K562 (cell line): ENCODE measurements around the gene NDUFA7. TPM values are rescaled to one million over a fixed set of nuclear protein-coding genes. Genes with fewer than 3 reads are reported as not detected.

Experiments
- ATAC-seq: fragments of 200-7000 bp; cut with Tn5 transposase; 3 replicates; pipeline ENCODE4 v1.9.1; 2020; ENCODE audit warnings: moderate library complexity
- BruUV-seq: library from RNA; stranded (reverse); fragments of 400-500 nt; replicated peaks from 2 replicates; lab custom pipeline; 2021; lab: Mats Ljungman, UMichigan
- CTCF ChIA-PET: fragments of 300-600 bp; formaldehyde crosslinking; extraction: SDS; loops from one replicate; lab custom pipeline; 2021; ENCODE audit warnings: low intra/inter-chr PET ratio; lab: Yijun Ruan, JAX
- POLR2A ChIA-PET: fragments of 300-600, 350-650 bp; sonication (Branson Sonifier 250); formaldehyde crosslinking; extraction: SDS; loops from one replicate; lab custom pipeline; 2021; ENCODE audit warnings: antibody characterized with exemption, inconsistent platforms; lab: Yijun Ruan, JAX
- DNase-seq, 4 experiments: peaks; one replicate each; pipeline versions ENCODE4 v3.0.0 to v3.0.0-alpha.2; 2011 to 2018; ENCODE audit warnings: low spot score in 3 of 4, mixed read lengths in 3 of 4; ENCODE audit errors: extremely low read depth in 1 of 4
- FAIRE-seq: peaks from 2 replicates; lab custom pipeline; 2011; peaks lifted over from hg19 to GRCh38; lab: Jason Lieb, UNC
- H2AFZ ChIP-seq: 2 replicates; pipeline ENCODE4 v1.6.0; 2011; ENCODE audit warnings: low read depth, low read length, control low read depth, inconsistent platforms
- H3K27ac ChIP-seq: fragments of 200-600 bp; 3 replicates; pipeline ENCODE4 v1.8.0; 2011; ENCODE audit warnings: low read depth, mild to moderate bottlenecking, control low read depth, inconsistent platforms, low read length, moderate library complexity, mixed read lengths; ENCODE audit errors: extremely low read depth
- H3K27me3 ChIP-seq, 2 experiments: fragments of 300-600 bp in 1 of 2; 2 replicates in 1 of 2; 3 replicates in 1 of 2; pipeline versions ENCODE4 v1.6.0 to v1.8.0; 2011; ENCODE audit warnings: inconsistent platforms in 2 of 2, low read length in 2 of 2, mild to moderate bottlenecking in 1 of 2, mixed read lengths in 1 of 2, moderate library complexity in 1 of 2; ENCODE audit not compliant: control insufficient read depth in 2 of 2, insufficient read depth in 2 of 2
- H3K36me3 ChIP-seq: fragments of 300-600 bp; 3 replicates; pipeline ENCODE4 v1.8.0; 2011; ENCODE audit warnings: mild to moderate bottlenecking, low read length, inconsistent platforms; ENCODE audit not compliant: control insufficient read depth, insufficient read depth
- H3K4me1 ChIP-seq, 2 experiments: fragments of 200-600 bp in 1 of 2; replicated peaks in 1 of 2; 2 replicates in 1 of 2; 3 replicates in 1 of 2; pipeline versions ENCODE4 v1.5.1 to v1.8.0; 2011; ENCODE audit warnings: inconsistent platforms in 2 of 2, low read length in 2 of 2, mild to moderate bottlenecking in 1 of 2, mixed read lengths in 1 of 2, moderate library complexity in 1 of 2; ENCODE audit not compliant: control insufficient read depth in 2 of 2, insufficient read depth in 2 of 2
- H3K4me2 ChIP-seq: 2 replicates; pipeline ENCODE4 v1.6.1; 2011; ENCODE audit warnings: low read length, control low read depth, inconsistent platforms, mixed read lengths; ENCODE audit not compliant: insufficient read depth
- H3K4me3 ChIP-seq: fragments of 200-600 bp; sonication (generic), shearing (Covaris generic); 2 replicates; pipeline ENCODE4 v1.5.1; 2016; ENCODE audit warnings: control low read depth, inconsistent platforms
- H3K79me2 ChIP-seq: fragments of 200-600 bp; 3 replicates; pipeline ENCODE4 v1.8.0; 2011; ENCODE audit warnings: low read length, inconsistent platforms; ENCODE audit not compliant: control insufficient read depth, insufficient read depth
- H3K9ac ChIP-seq, 2 experiments: 2 replicates each; pipeline versions ENCODE4 v1.6.0 to v1.6.1; 2011; ENCODE audit warnings: low read depth in 2 of 2, low read length in 2 of 2, control low read depth in 1 of 2, inconsistent platforms in 1 of 2, mild to moderate bottlenecking in 1 of 2, mixed read lengths in 1 of 2; ENCODE audit not compliant: insufficient read depth in 1 of 2
- H3K9me1 ChIP-seq: one replicate; pipeline ENCODE4 v1.6.0; 2011; ENCODE audit warnings: inconsistent platforms, mild to moderate bottlenecking, low read length, moderate library complexity; ENCODE audit not compliant: control insufficient read depth, insufficient read depth
- H3K9me3 ChIP-seq: replicated peaks from 2 replicates; pipeline ENCODE4 v1.5.1; 2011; ENCODE audit warnings: low read depth, low read length, inconsistent platforms; ENCODE audit not compliant: control insufficient read depth, insufficient read depth
- H4K20me1 ChIP-seq: replicated peaks from 2 replicates; pipeline ENCODE4 v1.6.1; 2011; ENCODE audit warnings: low read length, inconsistent platforms, mixed read lengths; ENCODE audit not compliant: control insufficient read depth, insufficient read depth
- ETV1 ChIP-seq: fragments of 450-650 bp; conservative IDR thresholded peaks from 2 replicates; pipeline ENCODE4 v1.6.1; 2016; ENCODE audit warnings: missing genetic modification characterization, control low read depth, low read depth, missing compliant biosample characterization
- NCOR1 ChIP-seq: fragments of 450-650 bp; IDR thresholded peaks from 2 replicates; pipeline ENCODE4 v1.6.1; 2016; ENCODE audit warnings: mild to moderate bottlenecking, moderate library complexity
- ZNF121 ChIP-seq: sonication (generic); formaldehyde crosslinking; conservative IDR thresholded peaks from 2 replicates; pipeline ENCODE4 v1.8.0; 2022; ENCODE audit warnings: missing genetic modification reagents
- ZNF695 ChIP-seq: fragments of 450-650 bp; formaldehyde crosslinking; IDR thresholded peaks from 2 replicates; pipeline ENCODE4 v1.4.0; 2020; ENCODE audit warnings: mild to moderate bottlenecking, moderate library complexity
- WGBS: fragments of 100-300 bp; shearing (Covaris generic); methylation state at CpG from one replicate; pipeline ENCODE4 v1.1.6; 2016; ENCODE audit warnings: low coverage, mixed read lengths; ENCODE audit not compliant: insufficient coverage; ENCODE audit errors: missing lambda C conversion rate; 5-methylcytosine and 5-hydroxymethylcytosine counted together
- in situ Hi-C: fragments of 300-500 bp; cut with MboI; formaldehyde crosslinking; loops from 4 replicates; pipeline ENCODE4 v1.15.0; 2018; ENCODE audit warnings: inconsistent platforms, mixed read lengths
- intact Hi-C: fragments of 100-400 bp; cut with micrococcal nuclease; formaldehyde crosslinking; loops from 2 replicates; pipeline ENCODE4 v1.14.2; 2022
- polyA plus RNA-seq, 8 experiments: library from polyadenylated mRNA; depleted of rRNA in 4 of 8; stranded (reverse) in 5 of 8; unstranded in 3 of 8; fragments of >200 nt; fragmentation: Nextera tagmentation in 2 of 8; fragmentation: Illumina TruSeq in 1 of 8; extraction: Ambion mirVana in 2 of 8; extraction: Trizol in 1 of 8; gene quantifications; 2 replicates each; pipeline versions ENCODE4 v1.2.1 to v1.2.3, GENCODE V29; 2011 to 2014; ENCODE audit warnings: inconsistent platforms in 1 of 8, missing spikeins in 1 of 8
- total RNA-seq, 7 experiments: library from RNA; depleted of rRNA in 6 of 7; stranded (reverse); fragments of >200 nt in 6 of 7; fragmentation: Illumina TruSeq in 2 of 7; extraction: Trizol in 2 of 7; gene quantifications; 2 replicates each; pipeline versions ENCODE4 v1.2.1 to v1.2.3, GENCODE V29; 2011 to 2021; ENCODE audit warnings: low replicate concordance in 1 of 7

NDUFA7 gene
- total and polyA plus RNA-seq, 9 of the 15 experiments (the other 6 are each of a cell fraction or from before 2014, with no cell fraction given) = 70.8 to 348 (median 142) TPM

GRCh38 chr19:8370176-8371010, 49.2 kb upstream of the NDUFA7 start:
- POLR2A ChIA-PET = interaction anchor here (0.9 to 1.9 kb wide), 4 partner anchors 9 to 82 kb away, joined by 3 to 7 read pairs (median 4); no protein-coding TSS in a partner anchor
- Histone ChIP-seq H2AFZ (peak overlapping the region; percentile 74), H3K9me1 (no peaks in the 10 kb centered on the region), H4K20me1 (no peaks in the 10 kb centered on the region)
- intact Hi-C loops = no loop called here
- no peak for TF ChIP-seq ZNF695 (CRISPR knock-in tag)
- TF ChIP-seq ETV1 (tag) = no peak
- TF ChIP-seq ZNF121 (CRISPR knock-in tag) = peak; percentile 38; the same call in 1 of the 2 replicates
- TF ChIP-seq NCOR1 = no peak
- TF ChIP-seq, all 486 proteins: peak for 1
- no peaks in the 10 kb centered on the region for H3K36me3 ChIP-seq
- no TSS peak for BruUV-seq
- ATAC-seq = no peak
- no peak overlapping the region for H3K4me3 ChIP-seq
- no peaks in the 10 kb centered on the region for H3K79me2 ChIP-seq
- 70% methylated on average over 18 of the region's 19 CpGs for WGBS
- peaks cover 22 to 47% of the 10 kb centered on the region in 2 experiments for H3K4me1 ChIP-seq
- DNase-seq = peak in 1 of 4 experiments; percentile 18
- no peak overlapping the region for H3K27ac ChIP-seq
- H3K4me2 ChIP-seq = peak overlapping the region; percentile 64
- H3K9ac ChIP-seq = peak overlapping the region; percentile 32 to 89; a peak in 2 of 4 replicates
- no peak for FAIRE-seq
- CTCF ChIA-PET = interaction anchor here (0.5 kb wide), 1 partner anchor 17 kb away, joined by 3 read pairs; no protein-coding TSS in a partner anchor
- H3K27me3 ChIP-seq = peaks cover 0 to 7% of the 10 kb centered on the region in 2 experiments; a peak in 1 of 5 replicates
- H3K9me3 ChIP-seq = no peaks in the 10 kb centered on the region; the same call in 1 of the 2 replicates
- in situ Hi-C loops = no loop called here
